Activated T-cell treated with anti-CD3 and anti-CD28 coated beads, Interleukin-2, amount 50 U/mL, for 24 hours (primary cell): ENCODE results near the gene TEAD1.

ENCODE experiments used
- DNase-seq: peaks from one replicate; pipeline ENCODE4 v3.0.0-alpha.2; 2020
- H3K27ac Mint-ChIP-seq: 2 replicates; pipeline ENCODE4 v1.8.0; 2020; ENCODE audit warnings: mild to moderate bottlenecking, mixed read lengths
- H3K27me3 Mint-ChIP-seq: 2 replicates; pipeline ENCODE4 v1.8.0; 2020; ENCODE audit warnings: mixed read lengths
- H3K36me3 Mint-ChIP-seq: 2 replicates; pipeline ENCODE4 v1.8.0; 2020; ENCODE audit warnings: low read depth, mixed read lengths
- H3K4me1 Mint-ChIP-seq: 2 replicates; pipeline ENCODE4 v1.8.0; 2020; ENCODE audit warnings: low read depth, mixed read lengths
- H3K4me3 Mint-ChIP-seq: 2 replicates; pipeline ENCODE4 v1.8.0; 2020; ENCODE audit warnings: mild to moderate bottlenecking, moderate library complexity, mixed read lengths
- H3K9me3 Mint-ChIP-seq: 2 replicates; pipeline ENCODE4 v1.8.0; 2020; ENCODE audit warnings: mixed read lengths

TEAD1 gene

DNA sequence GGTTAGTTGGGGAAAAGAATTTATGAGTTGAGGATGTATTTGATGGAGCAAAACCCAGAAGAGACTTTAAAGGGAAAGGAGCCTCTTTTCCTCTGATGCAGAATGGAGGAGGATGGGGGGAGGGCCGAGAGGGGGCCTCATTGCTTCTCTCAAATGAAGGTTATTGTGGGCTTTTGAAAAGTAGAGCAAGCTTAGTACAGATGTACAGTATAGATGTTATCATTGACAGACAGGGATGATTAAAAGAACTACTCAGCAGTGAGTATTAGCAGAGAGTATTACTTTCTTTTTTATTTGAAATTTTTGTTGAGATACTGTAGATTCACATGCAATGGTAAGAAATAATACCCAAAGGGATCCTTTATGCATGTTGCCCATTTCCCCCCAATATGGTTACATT is 98.1 kb downstream of the TEAD1 start:
- Mint-ChIP-seq H3K4me1 (peaks cover 4% of the 10 kb centered on the region), H3K27me3 (peaks cover 20% of the 10 kb centered on the region), H3K36me3 (no peaks in the 10 kb centered on the region), H3K27ac (no peak overlapping the region), H3K9me3 (no peaks in the 10 kb centered on the region), H3K4me3 (no peak overlapping the region)
- DNase-seq = no peak

DNA sequence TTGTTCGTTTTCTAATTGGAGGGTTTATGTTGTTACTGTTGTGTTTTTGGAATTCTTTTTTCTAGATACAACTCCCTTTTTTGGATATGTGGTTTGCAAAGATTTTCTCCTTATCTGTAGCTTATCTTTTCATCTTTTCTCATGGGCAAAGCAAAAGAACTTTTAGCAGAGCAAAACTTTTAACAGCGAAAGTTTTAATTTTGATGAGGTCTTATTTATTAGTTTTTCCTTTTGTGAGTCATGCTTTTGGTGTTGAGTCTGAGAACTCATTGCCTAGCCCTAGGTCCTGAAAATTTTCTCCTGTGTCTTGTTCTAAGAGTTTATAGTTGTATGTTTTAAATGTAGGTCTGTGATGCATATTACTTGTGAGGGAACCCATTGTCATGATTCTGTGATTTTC is 99.4 kb downstream of the TEAD1 start:
- no peaks in the 10 kb centered on the region for H3K9me3 Mint-ChIP-seq
- no peak for DNase-seq
- H3K27me3 Mint-ChIP-seq = peaks cover 12% of the 10 kb centered on the region
- H3K4me1 Mint-ChIP-seq = peaks cover 4% of the 10 kb centered on the region
- H3K4me3 Mint-ChIP-seq = no peak overlapping the region
- no peaks in the 10 kb centered on the region for H3K36me3 Mint-ChIP-seq
- no peak overlapping the region for H3K27ac Mint-ChIP-seq

DNA sequence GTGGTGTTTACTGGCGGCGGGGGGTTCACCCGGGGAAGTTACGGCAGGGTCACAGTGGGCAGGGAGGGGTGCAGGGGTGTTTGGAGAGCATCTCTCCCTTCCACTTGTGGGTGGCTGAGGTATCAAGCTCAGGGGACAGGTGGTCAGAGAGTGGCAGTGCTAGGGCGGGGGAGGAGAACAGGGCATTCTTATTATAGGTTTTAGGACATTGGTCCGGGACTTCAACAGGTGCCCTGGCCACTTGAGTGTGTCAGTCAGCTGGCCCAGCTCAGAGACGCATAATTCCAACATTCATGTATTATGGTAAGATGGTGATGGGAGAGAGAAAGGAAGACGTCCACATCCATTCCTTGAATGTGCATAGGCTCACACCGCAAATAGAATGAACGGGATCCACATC is 101.7 kb downstream of the TEAD1 start:
- H3K4me3 Mint-ChIP-seq = no peak overlapping the region
- peaks cover 2% of the 10 kb centered on the region for H3K4me1 Mint-ChIP-seq
- no peak for DNase-seq
- no peak overlapping the region for H3K27ac Mint-ChIP-seq
- peaks cover 14% of the 10 kb centered on the region for H3K27me3 Mint-ChIP-seq
- no peaks in the 10 kb centered on the region for H3K9me3 Mint-ChIP-seq
- H3K36me3 Mint-ChIP-seq = no peaks in the 10 kb centered on the region

DNA sequence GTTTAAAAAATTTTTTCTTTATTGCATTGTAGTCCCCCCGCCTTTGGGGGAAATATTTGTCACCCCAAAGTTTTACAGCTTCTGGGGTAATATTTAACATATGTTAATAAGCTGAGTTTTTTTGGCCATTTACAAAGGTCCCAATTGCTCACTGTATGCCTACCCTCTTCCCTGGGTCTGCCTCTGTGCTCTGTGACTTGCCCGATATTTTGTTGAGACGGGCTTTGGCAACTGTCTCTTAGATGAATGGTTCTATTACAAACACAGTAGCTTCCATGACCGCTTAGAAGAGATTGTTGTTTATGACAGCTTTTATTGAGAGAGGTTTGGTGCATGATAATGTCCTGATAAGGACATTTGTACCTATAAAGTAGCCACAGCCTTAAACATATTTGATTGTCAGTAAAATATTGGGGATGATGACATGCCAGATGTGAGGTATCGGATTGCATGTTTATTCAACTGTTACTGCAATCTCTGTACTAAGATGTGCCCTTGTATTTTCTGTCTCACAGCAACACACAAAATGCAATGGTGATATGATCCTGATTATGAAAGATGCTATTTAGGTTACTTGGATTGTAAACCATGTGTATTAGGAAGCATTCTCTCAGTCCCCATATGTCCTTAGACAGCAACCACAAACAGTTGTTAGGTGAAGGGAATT is 103.1 kb downstream of the TEAD1 start:
- Mint-ChIP-seq H3K36me3 (no peaks in the 10 kb centered on the region), H3K4me3 (no peak overlapping the region), H3K4me1 (no peaks in the 10 kb centered on the region), H3K9me3 (no peaks in the 10 kb centered on the region), H3K27ac (no peak overlapping the region), H3K27me3 (peaks cover 18% of the 10 kb centered on the region)
- no peak for DNase-seq

DNA sequence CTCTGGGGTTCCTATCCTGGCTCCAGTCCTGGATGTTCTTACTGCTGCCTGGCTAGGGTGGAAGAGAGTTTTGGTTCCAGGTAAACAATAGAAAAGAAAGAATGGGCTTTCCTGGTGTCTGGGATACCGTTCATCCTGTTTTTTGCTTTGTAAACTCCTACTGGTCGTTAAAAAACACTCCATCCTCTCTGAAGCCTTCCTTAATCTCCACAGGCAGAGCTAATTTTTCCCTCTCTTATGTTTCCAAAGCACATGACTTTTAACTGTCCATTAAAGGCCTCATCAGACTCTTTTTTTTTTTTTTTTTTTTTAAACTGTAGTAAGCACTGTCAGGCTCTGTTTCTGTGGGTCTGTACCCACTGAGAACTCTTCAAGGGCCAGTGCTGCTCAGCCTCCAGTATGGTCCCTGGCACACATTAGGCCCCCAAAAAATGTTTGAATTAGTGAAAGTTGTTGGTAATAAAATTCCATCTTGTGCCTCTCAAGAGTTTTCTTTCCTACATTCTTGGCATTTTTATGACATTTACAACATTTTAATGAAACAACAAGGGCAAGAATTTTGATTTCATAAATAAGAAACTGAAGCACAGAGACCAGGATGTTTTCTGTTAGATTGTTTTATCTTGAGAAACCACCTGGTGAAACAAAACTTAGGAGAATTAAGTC is 104.2 kb downstream of the TEAD1 start:
- H3K36me3 Mint-ChIP-seq = no peaks in the 10 kb centered on the region
- peaks cover 19% of the 10 kb centered on the region for H3K27me3 Mint-ChIP-seq
- DNase-seq = no peak
- H3K4me1 Mint-ChIP-seq = no peaks in the 10 kb centered on the region
- H3K9me3 Mint-ChIP-seq = no peaks in the 10 kb centered on the region
- no peak overlapping the region for H3K4me3 Mint-ChIP-seq
- H3K27ac Mint-ChIP-seq = no peak overlapping the region

DNA sequence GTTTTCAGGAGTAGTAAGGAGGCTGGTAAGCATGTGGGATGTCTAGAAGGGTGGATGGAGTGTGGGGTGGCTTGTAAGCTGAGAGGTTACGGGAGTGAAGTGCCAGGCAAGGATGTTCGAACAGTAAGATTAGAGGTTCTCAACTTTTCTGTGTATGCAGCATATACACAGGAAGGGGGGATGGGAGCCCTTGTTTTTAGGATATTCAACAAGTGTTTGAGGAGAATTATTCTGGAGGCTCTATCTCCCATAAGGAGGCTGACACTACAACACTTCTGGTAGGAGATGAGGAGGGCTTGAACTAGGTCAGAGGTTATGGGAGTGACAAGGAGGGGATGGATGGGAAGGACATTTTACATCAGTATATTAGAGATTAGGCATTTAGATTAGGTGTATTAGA is 109.5 kb downstream of the TEAD1 start:
- Mint-ChIP-seq H3K36me3 (no peaks in the 10 kb centered on the region), H3K9me3 (no peaks in the 10 kb centered on the region), H3K27me3 (peaks cover 18% of the 10 kb centered on the region), H3K4me3 (no peak overlapping the region), H3K27ac (no peak overlapping the region), H3K4me1 (no peaks in the 10 kb centered on the region)
- no peak for DNase-seq

DNA sequence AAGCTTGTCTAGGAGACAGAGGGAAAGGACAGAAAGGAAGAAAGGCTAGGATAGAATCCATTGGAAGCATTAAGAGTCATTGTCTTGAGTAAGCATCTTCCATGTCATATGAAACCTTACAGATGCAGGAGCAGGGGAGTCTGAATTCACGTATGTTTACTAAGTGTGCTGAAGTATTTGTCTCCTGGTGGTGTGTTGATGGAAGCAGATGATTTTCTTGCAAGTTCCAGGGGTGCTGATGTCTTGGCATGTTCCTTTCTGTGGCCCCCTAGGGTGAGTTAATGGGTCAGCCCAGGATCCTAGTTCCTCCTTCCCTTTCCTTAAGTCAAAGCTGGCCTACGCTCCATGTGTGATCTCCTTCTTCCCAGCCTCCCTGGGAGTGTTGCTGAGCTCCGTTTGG is 110.2 kb downstream of the TEAD1 start:
- no peaks in the 10 kb centered on the region for H3K36me3 Mint-ChIP-seq
- no peak for DNase-seq
- no peaks in the 10 kb centered on the region for H3K4me1 Mint-ChIP-seq
- H3K4me3 Mint-ChIP-seq = no peak overlapping the region
- H3K9me3 Mint-ChIP-seq = no peaks in the 10 kb centered on the region
- peaks cover 14% of the 10 kb centered on the region for H3K27me3 Mint-ChIP-seq
- no peak overlapping the region for H3K27ac Mint-ChIP-seq

DNA sequence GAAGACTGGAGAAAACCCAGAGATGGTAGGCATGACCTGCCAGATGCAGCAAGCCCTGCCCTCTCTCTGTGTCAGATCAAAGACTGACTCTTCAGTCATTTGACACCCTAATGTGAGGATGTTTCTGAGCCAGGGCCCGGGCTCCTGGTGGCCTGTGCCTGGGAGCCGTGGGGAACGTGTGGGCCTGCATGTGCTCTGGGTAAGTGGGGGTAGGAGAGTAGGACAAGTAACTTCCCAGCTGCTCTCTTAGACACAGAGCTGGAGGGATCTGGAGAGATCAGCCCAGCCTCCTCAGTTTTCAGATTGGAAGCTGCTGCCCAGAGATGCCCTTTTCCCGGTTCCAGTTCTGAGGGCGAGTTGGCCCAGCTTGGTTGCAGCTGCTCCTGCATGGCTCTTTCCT is 110.8 kb downstream of the TEAD1 start:
- H3K36me3 Mint-ChIP-seq = no peaks in the 10 kb centered on the region
- no peak overlapping the region for H3K4me3 Mint-ChIP-seq
- DNase-seq = no peak
- H3K27me3 Mint-ChIP-seq = peaks cover 14% of the 10 kb centered on the region
- H3K27ac Mint-ChIP-seq = no peak overlapping the region
- no peaks in the 10 kb centered on the region for H3K9me3 Mint-ChIP-seq
- H3K4me1 Mint-ChIP-seq = no peaks in the 10 kb centered on the region

DNA sequence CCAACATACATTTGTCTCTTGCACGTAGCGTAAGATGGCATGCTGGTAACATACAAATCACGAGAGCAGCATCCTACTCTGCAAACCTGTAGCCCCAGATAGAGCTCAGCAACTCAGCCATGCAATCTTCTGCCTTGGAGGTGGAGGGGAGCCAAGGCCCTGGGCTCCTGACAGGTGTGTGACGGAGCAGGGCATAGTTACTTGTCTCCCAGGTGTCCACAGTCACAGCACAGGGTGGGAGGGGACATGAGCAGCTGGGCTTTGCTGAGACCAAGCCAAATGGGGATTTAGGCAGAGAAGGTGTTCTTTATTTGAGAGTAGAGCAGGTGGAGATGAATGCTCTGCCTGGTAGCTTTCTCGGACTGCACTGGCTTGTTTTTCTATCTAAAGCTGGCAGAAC is 111.7 kb downstream of the TEAD1 start:
- Mint-ChIP-seq H3K27me3 (peaks cover 14% of the 10 kb centered on the region), H3K9me3 (no peaks in the 10 kb centered on the region), H3K27ac (no peak overlapping the region), H3K4me3 (no peak overlapping the region), H3K36me3 (no peaks in the 10 kb centered on the region), H3K4me1 (no peaks in the 10 kb centered on the region)
- DNase-seq = no peak

DNA sequence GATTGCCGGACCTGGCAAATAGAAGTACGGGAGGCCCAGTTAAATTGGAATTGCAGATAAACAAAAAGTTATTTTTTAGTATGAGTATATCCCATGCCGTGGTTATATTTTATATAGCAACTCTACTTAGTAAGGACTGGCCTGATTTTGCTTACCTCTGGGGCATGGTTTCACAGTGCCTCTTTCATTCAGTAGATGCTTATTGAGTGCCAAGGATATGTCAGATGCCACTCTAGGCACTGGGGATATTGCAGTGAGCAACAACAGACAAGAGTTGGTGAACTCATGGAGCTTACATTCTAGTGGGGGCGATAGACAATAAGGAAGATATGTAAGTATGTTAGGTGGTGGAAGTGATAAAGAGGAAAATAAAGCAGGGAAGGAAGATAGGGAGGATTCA is 112.2 kb downstream of the TEAD1 start:
- H3K36me3 Mint-ChIP-seq = no peaks in the 10 kb centered on the region
- no peak for DNase-seq
- no peaks in the 10 kb centered on the region for H3K9me3 Mint-ChIP-seq
- H3K4me1 Mint-ChIP-seq = no peaks in the 10 kb centered on the region
- H3K27ac Mint-ChIP-seq = no peak overlapping the region
- no peak overlapping the region for H3K4me3 Mint-ChIP-seq
- peaks cover 13% of the 10 kb centered on the region for H3K27me3 Mint-ChIP-seq

DNA sequence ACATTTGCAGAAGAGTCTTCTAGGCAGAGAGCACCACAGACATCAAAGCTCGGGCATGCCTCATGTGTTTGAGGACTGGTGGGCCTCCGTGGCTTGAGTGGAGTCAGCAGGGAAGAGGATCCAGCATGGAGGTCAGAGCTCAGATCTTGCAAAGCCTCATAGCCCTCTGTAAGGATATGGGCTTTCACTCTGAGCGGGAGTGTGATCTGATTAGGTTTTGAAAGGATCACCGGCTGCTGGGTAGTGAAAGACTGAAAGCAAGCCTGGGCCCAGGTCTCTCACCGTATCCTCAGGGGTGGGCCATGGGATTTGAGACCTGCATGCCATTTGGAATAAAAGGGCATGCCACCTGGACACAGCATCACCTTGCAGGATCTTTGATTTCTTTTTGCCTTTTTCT is 112.7 kb downstream of the TEAD1 start:
- Mint-ChIP-seq H3K4me1 (no peaks in the 10 kb centered on the region), H3K9me3 (no peaks in the 10 kb centered on the region), H3K4me3 (no peak overlapping the region), H3K36me3 (no peaks in the 10 kb centered on the region), H3K27me3 (peaks cover 11% of the 10 kb centered on the region), H3K27ac (no peak overlapping the region)
- no peak for DNase-seq

DNA sequence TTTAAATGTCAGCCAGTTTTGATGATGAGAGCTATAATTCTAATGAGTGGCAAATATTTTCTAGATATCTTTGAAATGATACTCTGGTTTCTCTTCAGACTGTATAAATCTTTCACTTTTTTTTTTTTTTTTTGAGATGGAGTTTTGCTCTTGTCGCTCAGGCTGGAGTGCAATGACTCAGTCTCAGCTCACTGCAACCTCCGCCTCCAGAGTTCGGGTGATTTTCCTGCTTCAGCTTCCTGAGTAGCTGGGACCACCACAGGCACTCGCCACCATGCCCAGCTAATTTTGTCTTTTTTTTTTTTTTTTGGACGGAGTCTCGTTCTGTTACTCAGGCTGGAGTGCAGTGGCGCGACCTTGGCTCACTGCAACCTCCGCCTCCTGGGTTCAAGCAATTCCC is 113.6 kb downstream of the TEAD1 start:
- H3K27ac Mint-ChIP-seq = no peak overlapping the region
- H3K9me3 Mint-ChIP-seq = no peaks in the 10 kb centered on the region
- no peaks in the 10 kb centered on the region for H3K36me3 Mint-ChIP-seq
- peaks cover 11% of the 10 kb centered on the region for H3K27me3 Mint-ChIP-seq
- no peak overlapping the region for H3K4me3 Mint-ChIP-seq
- no peak for DNase-seq
- H3K4me1 Mint-ChIP-seq = no peaks in the 10 kb centered on the region

DNA sequence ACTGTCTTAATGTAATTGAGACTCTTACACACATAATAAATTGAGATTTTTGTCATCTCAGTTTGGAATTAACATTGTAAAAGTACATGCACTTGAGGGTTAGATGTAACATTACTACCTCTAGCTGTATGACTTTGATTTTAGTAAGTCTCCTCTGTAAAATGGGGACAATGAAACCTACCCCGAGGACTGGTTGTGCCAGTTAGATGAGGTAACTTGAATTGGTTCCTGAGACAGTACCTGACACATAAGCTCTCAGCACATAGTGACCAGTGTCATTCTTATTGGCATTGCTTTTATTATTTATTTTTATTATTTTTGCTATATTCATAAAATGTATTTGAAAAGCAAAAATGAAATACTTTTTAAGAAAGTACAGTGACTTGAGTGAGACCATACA is 114.8 kb downstream of the TEAD1 start:
- no peak overlapping the region for H3K4me3 Mint-ChIP-seq
- no peak for DNase-seq
- H3K27me3 Mint-ChIP-seq = peaks cover 7% of the 10 kb centered on the region
- no peaks in the 10 kb centered on the region for H3K4me1 Mint-ChIP-seq
- no peaks in the 10 kb centered on the region for H3K9me3 Mint-ChIP-seq
- H3K36me3 Mint-ChIP-seq = no peaks in the 10 kb centered on the region
- no peak overlapping the region for H3K27ac Mint-ChIP-seq

DNA sequence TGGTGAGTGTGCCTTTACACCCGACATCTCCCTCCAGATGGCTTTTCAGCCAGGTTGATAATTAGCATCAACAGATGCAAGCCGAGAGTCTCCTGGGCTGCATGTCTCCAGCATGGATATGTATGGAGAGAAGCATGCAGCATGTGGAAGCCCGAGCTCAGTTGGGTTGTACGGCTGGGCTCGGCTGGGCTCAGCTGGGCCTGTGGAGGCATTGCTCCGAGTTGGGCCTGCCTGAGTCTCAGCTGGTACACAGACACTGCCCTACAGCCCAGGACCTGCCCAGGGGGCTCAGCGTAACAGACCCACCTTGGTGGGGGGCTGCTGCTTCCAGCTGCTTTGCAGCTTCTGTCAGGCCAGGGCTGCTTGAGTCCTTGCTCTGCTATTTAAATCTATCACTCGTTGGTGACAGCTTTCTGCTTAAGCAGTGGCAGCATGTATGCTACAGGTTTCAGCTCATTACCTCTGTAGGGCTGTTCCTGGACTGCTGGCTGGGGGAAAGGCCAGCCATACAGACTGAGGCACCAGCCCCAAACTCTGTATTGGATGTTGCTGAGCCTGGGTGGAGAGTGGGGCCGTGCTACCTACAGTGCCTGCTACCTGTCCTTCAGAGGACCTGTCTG is 115.5 kb downstream of the TEAD1 start:
- no peaks in the 10 kb centered on the region for H3K4me1 Mint-ChIP-seq
- H3K27ac Mint-ChIP-seq = no peak overlapping the region
- H3K36me3 Mint-ChIP-seq = no peaks in the 10 kb centered on the region
- no peak for DNase-seq
- H3K27me3 Mint-ChIP-seq = peaks cover 4% of the 10 kb centered on the region
- no peaks in the 10 kb centered on the region for H3K9me3 Mint-ChIP-seq
- H3K4me3 Mint-ChIP-seq = no peak overlapping the region

DNA sequence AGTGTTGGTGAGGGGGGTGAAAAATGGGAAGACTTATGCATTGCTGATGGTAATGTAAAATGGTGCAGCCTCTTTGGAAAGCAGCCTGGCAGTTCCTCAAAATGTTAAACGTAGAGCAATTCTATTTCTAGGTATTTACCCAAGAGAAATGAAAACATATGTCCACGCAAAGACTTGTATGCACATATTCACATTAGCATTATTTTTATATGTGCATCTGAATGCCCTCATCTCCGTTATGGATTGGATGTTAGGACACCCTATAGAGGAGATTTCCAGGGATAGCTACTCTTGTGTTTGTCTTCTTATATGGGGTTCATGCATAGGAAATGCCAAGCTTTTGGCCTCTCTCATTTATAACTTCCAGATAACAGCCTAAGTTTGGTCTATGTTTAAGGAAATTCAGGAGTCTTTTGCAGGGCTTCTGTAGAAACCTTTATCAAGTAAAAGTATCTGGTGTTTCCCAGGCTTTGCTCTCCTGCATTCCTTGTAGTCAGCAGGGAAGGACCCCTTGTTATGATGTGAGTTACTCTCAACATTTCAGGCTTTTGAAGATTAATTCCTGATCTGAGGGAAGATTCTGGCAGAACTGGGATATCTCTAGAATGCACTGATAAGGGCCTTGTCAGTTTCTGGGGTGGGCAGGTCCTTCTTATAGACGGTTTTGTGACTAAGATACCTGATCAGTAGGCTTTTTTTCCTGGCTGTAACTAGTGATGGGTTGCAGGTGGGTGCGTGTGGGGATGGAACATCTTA is 116.8 kb downstream of the TEAD1 start:
- Mint-ChIP-seq H3K27me3 (peaks cover 4% of the 10 kb centered on the region), H3K4me3 (no peak overlapping the region), H3K27ac (no peak overlapping the region), H3K9me3 (no peaks in the 10 kb centered on the region), H3K4me1 (no peaks in the 10 kb centered on the region), H3K36me3 (no peaks in the 10 kb centered on the region)
- DNase-seq = no peak
